Liver (tissue), 9 donors: ENCODE data around the gene NDUFA12. TPM values are rescaled to one million over a fixed set of nuclear protein-coding genes. Genes with fewer than 3 reads are reported as not detected.

Experiments
- DNase-seq: peaks from one replicate; pipeline ENCODE4 v3.0.0-alpha.2; 2017; ENCODE audit warnings: low spot score
- H3K27ac ChIP-seq, 2 donors: one replicate each; pipeline ENCODE4 v1.7.0; 2013; ENCODE audit warnings: inconsistent platforms in 2 of 2, low read length in 2 of 2, control low read depth in 1 of 2, low read depth in 1 of 2, mild to moderate bottlenecking in 1 of 2
- H3K27me3 ChIP-seq, 4 donors: one replicate each; pipeline versions ENCODE4 v1.6.1 to v1.7.0; 2013; ENCODE audit warnings: low read length in 3 of 4, inconsistent platforms in 1 of 4, mild to moderate bottlenecking in 1 of 4, moderate library complexity in 1 of 4; ENCODE audit not compliant: control insufficient read depth in 4 of 4, insufficient read depth in 4 of 4
- H3K36me3 ChIP-seq, 4 donors: one replicate each; pipeline versions ENCODE4 v1.6.1 to v1.7.0; 2013; ENCODE audit warnings: low read length in 3 of 4, mild to moderate bottlenecking in 3 of 4, low read depth in 1 of 4, moderate library complexity in 1 of 4; ENCODE audit not compliant: control insufficient read depth in 4 of 4, insufficient read depth in 3 of 4
- H3K4me1 ChIP-seq, 4 donors: one replicate each; pipeline versions ENCODE4 v1.6.1 to v1.7.0; 2013; ENCODE audit warnings: low read length in 3 of 4, mild to moderate bottlenecking in 3 of 4, moderate library complexity in 1 of 4; ENCODE audit not compliant: control insufficient read depth in 4 of 4, insufficient read depth in 4 of 4
- H3K4me3 ChIP-seq, 3 donors: one replicate each; pipeline versions ENCODE4 v1.6.1 to v1.7.0; 2013; ENCODE audit warnings: low read length in 3 of 3, control low read depth in 1 of 3, low read depth in 1 of 3, mild to moderate bottlenecking in 1 of 3
- H3K9ac ChIP-seq, 2 donors: one replicate each; pipeline ENCODE4 v1.7.0; 2013; ENCODE audit warnings: low read length in 2 of 2, mild to moderate bottlenecking in 2 of 2, moderate library complexity in 2 of 2, control low read depth in 1 of 2, low read depth in 1 of 2
- H3K9me3 ChIP-seq, 4 donors: one replicate each; pipeline versions ENCODE4 v1.6.1 to v1.7.0; 2013; ENCODE audit warnings: low read length in 3 of 4; ENCODE audit not compliant: control insufficient read depth in 4 of 4
- ATF3 ChIP-seq: IDR thresholded peaks from 2 replicates; pipeline ENCODE4 v1.6.1; 2016; ENCODE audit warnings: antibody characterized with exemption
- CTCF ChIP-seq: fragments of 150-350 bp; IDR thresholded peaks from 2 replicates; pipeline ENCODE4 v1.5.1; 2017; ENCODE audit warnings: improper control_type of control experiment, low read depth, low read length; ENCODE audit not compliant: missing input control
- EGR1 ChIP-seq, 2 donors: IDR thresholded peaks; 2 replicates each; pipeline ENCODE4 v1.6.1; 2016 to 2018; ENCODE audit warnings: antibody characterized with exemption in 2 of 2, low read depth in 2 of 2
- FOXA1 ChIP-seq: IDR thresholded peaks from 2 replicates; pipeline ENCODE4 v1.6.1; 2016; ENCODE audit warnings: antibody characterized with exemption
- FOXA2 ChIP-seq: IDR thresholded peaks from 2 replicates; pipeline ENCODE4 v1.6.1; 2016; ENCODE audit warnings: antibody characterized with exemption
- GABPA ChIP-seq, 2 donors: IDR thresholded peaks in 1 of 2; conservative IDR thresholded peaks in 1 of 2; 2 replicates each; pipeline ENCODE4 v1.6.1; 2016; ENCODE audit warnings: antibody characterized with exemption in 2 of 2, mild to moderate bottlenecking in 1 of 2, moderate library complexity in 1 of 2
- HNF4A ChIP-seq, 2 donors: conservative IDR thresholded peaks; 2 replicates each; pipeline ENCODE4 v1.6.1; 2016; ENCODE audit warnings: antibody characterized with exemption in 2 of 2, mild to moderate bottlenecking in 2 of 2
- HNF4G ChIP-seq: IDR thresholded peaks from 2 replicates; pipeline ENCODE4 v1.6.1; 2016; ENCODE audit warnings: antibody characterized with exemption
- JUND ChIP-seq, 2 donors: IDR thresholded peaks; 2 replicates each; pipeline ENCODE4 v1.6.1; 2016; ENCODE audit warnings: antibody characterized with exemption in 2 of 2
- MAX ChIP-seq: IDR thresholded peaks from 2 replicates; pipeline ENCODE4 v1.6.1; 2016; ENCODE audit warnings: antibody characterized with exemption
- RAD21 ChIP-seq, 2 donors: IDR thresholded peaks; 2 replicates each; pipeline ENCODE4 v1.6.1; 2016; ENCODE audit warnings: antibody characterized with exemption in 2 of 2, mild to moderate bottlenecking in 2 of 2
- REST ChIP-seq: IDR thresholded peaks from 2 replicates; pipeline ENCODE4 v1.6.1; 2016; ENCODE audit warnings: antibody characterized with exemption, mild to moderate bottlenecking
- RXRA ChIP-seq, 2 donors: IDR thresholded peaks; 2 replicates each; pipeline ENCODE4 v1.6.1; 2017 to 2018; ENCODE audit warnings: antibody characterized with exemption in 2 of 2, mild to moderate bottlenecking in 1 of 2
- SP1 ChIP-seq: IDR thresholded peaks from 2 replicates; pipeline ENCODE4 v1.6.1; 2018; ENCODE audit warnings: antibody characterized with exemption, mild to moderate bottlenecking
- TAF1 ChIP-seq: conservative IDR thresholded peaks from 2 replicates; pipeline ENCODE4 v1.6.1; 2016; ENCODE audit warnings: antibody characterized with exemption, mild to moderate bottlenecking
- YY1 ChIP-seq: IDR thresholded peaks from 2 replicates; pipeline ENCODE4 v1.6.1; 2016; ENCODE audit warnings: antibody characterized with exemption, mild to moderate bottlenecking
- ZBTB33 ChIP-seq: IDR thresholded peaks from 2 replicates; pipeline ENCODE4 v1.6.1; 2016; ENCODE audit warnings: antibody characterized with exemption
- WGBS: extraction: QIAGEN DNeasy Blood & Tissue Kit; methylation state at CpG from one replicate; pipeline ENCODE4 v1.1.7; 2013; 5-methylcytosine and 5-hydroxymethylcytosine counted together
- polyA plus RNA-seq, 2 donors: library from polyadenylated mRNA; stranded (reverse) in 1 of 2; unstranded in 1 of 2; fragments of 200-250 nt in 1 of 2; fragments of >200 nt in 1 of 2; fragmentation: Nextera tagmentation in 1 of 2; extraction: Ambion mirVana in 1 of 2; gene quantifications; one replicate each; pipeline versions ENCODE4 v1.2.1 to v1.2.3, GENCODE V29; 2013 to 2015
- total RNA-seq, 2 donors: library from RNA; depleted of rRNA; stranded (reverse); fragments of >200 nt; gene quantifications; one replicate each; pipeline ENCODE4 v1.2.3, GENCODE V29; 2014
- donor health status: healthy.
- donor health status: healthy.
- donor health status: healthy.
- donor health status: healthy.
- donor health status: healthy.

Gene NDUFA12
- total and polyA plus RNA-seq, 4 donors, result 34.8 to 91.8 (median 57.4) TPM

- no peaks in the 10 kb centered on the region for H3K27me3 ChIP-seq
- H3K4me1 ChIP-seq, result peaks cover 0 to 10% (median 8%) of the 10 kb centered on the region in 4 donors
- no peak for DNase-seq
- H3K36me3 ChIP-seq, result peaks cover 0 to 2% (median 0%) of the 10 kb centered on the region in 4 donors
- H3K27ac ChIP-seq, result no peak overlapping the region
- TF ChIP-seq SP1, result no peak
- no peak for TF ChIP-seq REST
- TF ChIP-seq CTCF, result no peak
- TF ChIP-seq FOXA1, result no peak
- no peak for TF ChIP-seq ZBTB33
- TF ChIP-seq FOXA2, result no peak
- TF ChIP-seq GABPA (IDR thresholded peaks at IDR 0.05 in 1 of 2, conservative IDR thresholded peaks at IDR 0.05 in 1 of 2), result no peak
- TF ChIP-seq JUND (IDR thresholded peaks at IDR 0.05), result no peak
- TF ChIP-seq EGR1 (IDR thresholded peaks at IDR 0.05; ENCODE audit: low read depth in 2 of 2), result no peak
- no peak for TF ChIP-seq RXRA (IDR thresholded peaks at IDR 0.05)
- TF ChIP-seq HNF4A (conservative IDR thresholded peaks at IDR 0.05), result no peak
- TF ChIP-seq MAX, result no peak
- TF ChIP-seq TAF1, result no peak
- TF ChIP-seq RAD21 (IDR thresholded peaks at IDR 0.05), result no peak
- H3K4me3 ChIP-seq, result no peak overlapping the region
- 87% methylated on average over 2 of the region's 2 CpGs for WGBS
- no peak overlapping the region for H3K9ac ChIP-seq
- peaks cover 0 to 3% (median 0%) of the 10 kb centered on the region in 4 donors for H3K9me3 ChIP-seq
Measured at GRCh38 chr12:95004610-95005009, 1.1 kb upstream of the NDUFA12 start.

GRCh38 chr12:95003921-95004272, 400 bp upstream of the NDUFA12 start:
- peak overlapping the region in 1 of 2 donors; percentile 45 for H3K9ac ChIP-seq
- H3K4me1 ChIP-seq, result peaks cover 0 to 10% (median 8%) of the 10 kb centered on the region in 4 donors
- H3K27me3 ChIP-seq, result no peaks in the 10 kb centered on the region
- DNase-seq, result no peak
- H3K4me3 ChIP-seq, result peak overlapping the region; percentile 87 to 98 (median 90)
- H3K9me3 ChIP-seq, result peaks cover 0 to 3% (median 0%) of the 10 kb centered on the region in 4 donors
- H3K27ac ChIP-seq, result peak overlapping the region; percentile 68 to 76
- peaks cover 0 to 2% (median 0%) of the 10 kb centered on the region in 4 donors for H3K36me3 ChIP-seq
- 71% methylated on average over 15 of the region's 15 CpGs for WGBS
- no peak for TF ChIP-seq GABPA (IDR thresholded peaks at IDR 0.05 in 1 of 2, conservative IDR thresholded peaks at IDR 0.05 in 1 of 2)
- TF ChIP-seq MAX, result no peak
- TF ChIP-seq HNF4A (conservative IDR thresholded peaks at IDR 0.05), result no peak
- TF ChIP-seq RAD21 (IDR thresholded peaks at IDR 0.05), result no peak
- TF ChIP-seq TAF1, result no peak
- no peak for TF ChIP-seq EGR1 (IDR thresholded peaks at IDR 0.05; ENCODE audit: low read depth in 2 of 2)
- TF ChIP-seq YY1, result no peak
- no peak for TF ChIP-seq HNF4G
- TF ChIP-seq FOXA2, result no peak
- no peak for TF ChIP-seq FOXA1
- no peak for TF ChIP-seq ATF3
- TF ChIP-seq RXRA (IDR thresholded peaks at IDR 0.05), result no peak
- TF ChIP-seq JUND (IDR thresholded peaks at IDR 0.05), result no peak
- TF ChIP-seq SP1, result no peak
- no peak for TF ChIP-seq CTCF
